HG02623 (cell line): ENCODE results near the gene TCEANC2.

Source experiments
- ATAC-seq: cut with Tn5 transposase; IDR thresholded peaks from one replicate; pipeline ENCODE4 v1.9.1; 2021; ENCODE audit warnings: moderate library complexity; ENCODE audit not compliant: unreplicated experiment

Gene TCEANC2

GRCh38 chr1:54129858-54130257, 76.5 kb downstream of the TCEANC2 start:
- ATAC-seq: no peak

GRCh38 chr1:54131419-54131818, 78.0 kb downstream of the TCEANC2 start:
- no peak for ATAC-seq

- no peak for ATAC-seq
Observed at GRCh38 chr1:54132495-54132894, 79.1 kb downstream of the TCEANC2 start.

GRCh38 chr1:54134295-54134694, 80.9 kb downstream of the TCEANC2 start:
- ATAC-seq: no peak

GRCh38 chr1:54135436-54136120, 82.2 kb downstream of the TCEANC2 start:
- no peak for ATAC-seq

- ATAC-seq: no peak
Observed at GRCh38 chr1:54136269-54136896, 83.0 kb downstream of the TCEANC2 start.

- no peak for ATAC-seq
Observed at GRCh38 chr1:54136963-54137533, 83.6 kb downstream of the TCEANC2 start.

GRCh38 chr1:54137534-54138061, 84.2 kb downstream of the TCEANC2 start:
- no peak for ATAC-seq

GRCh38 chr1:54138994-54139393, 85.6 kb downstream of the TCEANC2 start:
- no peak for ATAC-seq

- ATAC-seq: no peak
Observed at GRCh38 chr1:54139711-54140110, 86.3 kb downstream of the TCEANC2 start.

- ATAC-seq: no peak
Observed at GRCh38 chr1:54142146-54142900, 88.9 kb downstream of the TCEANC2 start.

- no peak for ATAC-seq
Observed at GRCh38 chr1:54144366-54144765, 91.0 kb downstream of the TCEANC2 start.

GRCh38 chr1:54149734-54150133, 96.3 kb downstream of the TCEANC2 start:
- ATAC-seq: no peak

- ATAC-seq: no peak
Observed at GRCh38 chr1:54151013-54151412, 97.6 kb downstream of the TCEANC2 start.

- no peak for ATAC-seq
Observed at GRCh38 chr1:54152696-54153095, 99.3 kb downstream of the TCEANC2 start, which contains the start of gene CDCP2. CDCP2 (minus strand) TSS chr1:54153000; CDS start chr1:54152922, 78 bp downstream.

- ATAC-seq: no peak
Observed at GRCh38 chr1:54153535-54154439, 100.4 kb downstream of the TCEANC2 start.
